ENCODE data around the gene SYT14.

The SYT14 gene

DNA sequence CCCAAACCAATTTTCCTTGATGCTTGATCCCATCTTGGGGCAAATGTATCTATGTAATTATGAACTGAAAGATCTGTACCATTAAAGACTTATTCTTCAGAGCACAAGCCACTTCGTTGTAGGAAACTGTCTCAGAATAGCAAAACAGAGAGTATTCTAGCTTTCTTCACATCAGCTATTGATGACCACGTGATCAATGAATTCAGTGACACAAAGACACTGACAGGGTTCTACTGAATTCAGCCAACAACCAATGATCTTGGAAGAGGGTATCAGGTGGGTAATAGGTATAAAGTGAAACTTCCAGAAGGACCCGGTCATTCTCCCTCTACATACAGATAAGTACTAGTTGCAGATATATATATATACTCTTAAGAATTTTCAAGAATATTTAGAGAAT, 260.8 kb downstream of the SYT14 start:
- TF ChIP-seq, protein P1, sequence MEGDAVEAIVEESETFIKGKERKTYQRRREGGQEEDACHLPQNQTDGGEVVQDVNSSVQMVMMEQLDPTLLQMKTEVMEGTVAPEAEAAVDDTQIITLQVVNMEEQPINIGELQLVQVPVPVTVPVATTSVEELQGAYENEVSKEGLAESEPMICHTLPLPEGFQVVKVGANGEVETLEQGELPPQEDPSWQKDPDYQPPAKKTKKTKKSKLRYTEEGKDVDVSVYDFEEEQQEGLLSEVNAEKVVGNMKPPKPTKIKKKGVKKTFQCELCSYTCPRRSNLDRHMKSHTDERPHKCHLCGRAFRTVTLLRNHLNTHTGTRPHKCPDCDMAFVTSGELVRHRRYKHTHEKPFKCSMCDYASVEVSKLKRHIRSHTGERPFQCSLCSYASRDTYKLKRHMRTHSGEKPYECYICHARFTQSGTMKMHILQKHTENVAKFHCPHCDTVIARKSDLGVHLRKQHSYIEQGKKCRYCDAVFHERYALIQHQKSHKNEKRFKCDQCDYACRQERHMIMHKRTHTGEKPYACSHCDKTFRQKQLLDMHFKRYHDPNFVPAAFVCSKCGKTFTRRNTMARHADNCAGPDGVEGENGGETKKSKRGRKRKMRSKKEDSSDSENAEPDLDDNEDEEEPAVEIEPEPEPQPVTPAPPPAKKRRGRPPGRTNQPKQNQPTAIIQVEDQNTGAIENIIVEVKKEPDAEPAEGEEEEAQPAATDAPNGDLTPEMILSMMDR (conservative IDR thresholded peaks at IDR 0.05; ENCODE audit: low read length), result no peak
- no peak overlapping the region for H3K4me3 ChIP-seq (ENCODE audit: low read length)
- DNase-seq (ENCODE audit: low read depth), result no peak

DNA sequence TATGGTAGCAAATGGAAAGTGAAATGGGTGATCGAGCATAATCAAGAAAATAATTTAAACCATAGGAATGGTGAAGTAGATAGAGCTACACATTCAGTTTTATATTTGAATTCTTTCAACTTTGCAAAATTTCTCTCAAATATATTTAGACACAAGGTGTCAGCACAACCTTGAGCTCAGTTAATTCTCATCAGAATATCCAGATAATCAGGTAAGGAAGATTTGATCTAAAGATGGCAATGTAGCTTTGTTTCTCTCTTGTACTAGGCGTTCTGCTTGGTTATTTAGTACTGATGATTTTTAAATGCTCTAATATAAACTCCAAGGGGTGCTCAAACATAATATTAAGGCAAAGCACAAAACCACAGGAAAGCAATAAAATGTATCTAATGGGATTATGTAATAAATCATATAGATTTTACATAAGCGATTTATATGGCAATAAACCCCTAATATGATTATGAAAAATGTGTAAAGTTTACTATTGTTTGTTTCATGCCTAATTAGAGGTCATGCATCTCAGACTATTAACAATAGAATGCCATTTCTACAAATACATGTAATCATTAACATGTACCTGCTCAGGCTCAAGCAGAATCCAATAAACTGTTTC, 262.2 kb downstream of the SYT14 start:
- DNase-seq (ENCODE audit: low read depth), result no peak
- TF ChIP-seq, protein P1 (conservative IDR thresholded peaks at IDR 0.05; ENCODE audit: low read length), result peak; percentile 14; the same call in 1 of the 2 replicates
- H3K4me3 ChIP-seq (ENCODE audit: low read length), result no peak overlapping the region

- TF ChIP-seq, protein P1 (conservative IDR thresholded peaks at IDR 0.05; ENCODE audit: low read length), result no peak
- DNase-seq (ENCODE audit: low read depth), result peak; percentile 18
- H3K4me3 ChIP-seq (ENCODE audit: low read length), result no peak overlapping the region
Measured at GRCh38 chr1:210201681-210202080, 263.7 kb downstream of the SYT14 start.

DNA sequence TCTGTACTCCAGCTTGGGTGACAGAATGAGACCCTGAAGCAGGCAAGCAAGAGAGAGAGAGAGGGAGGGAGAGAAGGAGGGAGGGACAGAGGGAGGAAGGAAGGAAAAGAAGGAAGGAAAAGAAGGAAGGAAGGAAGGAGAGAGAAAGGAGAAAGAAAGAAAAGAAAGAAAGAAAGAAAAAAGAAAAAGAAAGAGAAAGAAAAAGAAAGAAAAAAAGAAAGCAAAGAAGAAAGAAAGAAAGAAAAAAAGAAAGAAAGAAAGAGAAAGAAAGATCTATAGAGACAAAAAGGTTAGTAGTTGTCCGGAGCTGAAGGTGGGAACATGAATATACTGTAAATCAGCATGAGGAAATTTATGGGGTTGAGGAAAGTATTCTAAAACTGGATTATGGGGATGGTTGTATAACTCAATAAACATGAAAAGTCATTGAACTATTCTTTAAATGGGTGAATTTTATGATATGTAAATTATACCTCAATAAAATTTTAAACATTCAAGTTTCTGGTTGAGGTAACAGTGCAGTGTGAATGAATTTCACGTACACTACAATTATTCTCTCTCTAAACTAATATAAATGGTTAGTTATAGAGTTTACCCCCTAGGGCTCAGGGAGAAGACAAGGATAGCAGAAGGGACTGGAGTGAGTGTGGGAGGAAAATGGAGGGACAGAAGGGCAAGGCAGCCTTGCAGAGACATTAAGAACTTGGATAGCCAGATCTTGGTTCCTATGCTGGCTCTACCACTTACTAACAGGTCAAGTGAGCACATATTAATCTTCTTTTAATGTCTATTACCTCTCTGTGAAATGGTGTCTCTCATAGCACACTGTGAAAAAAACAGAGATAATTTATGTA, 269.8 kb downstream of the SYT14 start:
- H3K4me3 ChIP-seq (ENCODE audit: low read length), result no peak overlapping the region
- DNase-seq (ENCODE audit: low read depth), result no peak

DNA sequence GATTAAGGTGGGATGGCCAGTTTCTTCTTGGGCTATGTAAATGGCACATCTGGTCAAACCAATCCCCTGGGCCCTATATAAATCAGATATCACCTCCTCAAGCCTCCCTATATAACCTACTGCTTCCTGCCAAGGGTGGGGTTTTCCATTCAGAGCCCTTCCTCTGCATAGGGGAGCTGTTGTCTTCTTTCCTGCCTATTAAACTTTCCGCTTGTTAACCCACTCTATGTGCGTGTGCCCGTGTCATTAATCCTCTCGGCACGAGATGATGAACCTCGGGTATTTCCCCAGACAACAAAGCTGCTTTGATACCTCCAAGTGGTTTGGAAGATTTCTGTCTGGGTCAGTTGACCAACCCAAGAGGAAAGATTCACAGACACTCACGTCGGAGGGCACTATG, 275.3 kb downstream of the SYT14 start:
- TF ChIP-seq, protein P1 (conservative IDR thresholded peaks at IDR 0.05; ENCODE audit: low read length), result no peak
- no peak for DNase-seq (ENCODE audit: low read depth)
- no peak overlapping the region for H3K4me3 ChIP-seq (ENCODE audit: low read length)

More for the DNA sequence above, 269.8 kb downstream of the SYT14 start:
- TF ChIP-seq, protein P1 (conservative IDR thresholded peaks at IDR 0.05; ENCODE audit: low read length), result no peak

DNA sequence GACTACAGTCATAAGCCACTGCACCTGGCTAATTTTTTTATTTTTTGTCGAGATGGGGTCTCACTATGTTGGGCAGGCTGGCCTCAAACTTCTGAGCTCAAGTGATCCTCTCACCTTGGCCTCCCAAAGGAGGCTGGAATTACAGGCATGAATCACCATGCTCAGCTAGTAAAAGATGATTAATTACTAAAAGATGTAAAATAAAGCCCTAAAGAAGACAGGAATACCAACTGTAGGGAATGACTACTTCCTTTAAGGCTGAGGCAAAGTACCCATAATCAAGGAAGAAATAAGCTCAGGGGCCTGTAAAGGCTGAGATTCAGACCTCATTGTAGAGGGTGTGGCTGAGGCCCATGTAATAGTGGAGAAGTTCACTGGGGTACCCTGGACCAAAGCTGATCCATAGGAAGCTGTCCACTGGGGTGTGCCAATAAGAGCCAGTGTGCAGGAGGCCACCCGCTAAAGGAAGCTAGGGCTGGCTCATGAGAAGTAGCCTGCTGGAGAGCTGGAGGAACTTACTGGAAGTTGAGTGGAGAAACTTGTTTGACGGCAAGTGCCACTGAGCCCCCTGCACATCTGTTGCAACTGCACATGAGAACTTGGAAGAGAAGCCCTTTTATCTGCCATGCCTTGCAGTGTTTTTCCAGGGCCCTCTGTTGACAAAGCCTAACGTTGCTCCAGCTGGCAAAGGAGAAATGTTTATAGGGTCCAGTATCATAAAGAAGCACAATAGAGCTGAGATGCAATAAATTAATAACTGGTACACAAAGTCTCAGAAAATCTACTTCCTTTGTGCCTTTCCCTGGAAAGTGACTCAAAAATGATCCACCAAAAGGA, 276.8 kb downstream of the SYT14 start:
- no peak for DNase-seq (ENCODE audit: low read depth)
- no peak overlapping the region for H3K4me3 ChIP-seq (ENCODE audit: low read length)
- TF ChIP-seq, protein P1 (conservative IDR thresholded peaks at IDR 0.05; ENCODE audit: low read length), result no peak
